OCI-LY7 (cell line): ENCODE results near the gene CASP9. TPM values are rescaled to one million over a fixed set of nuclear protein-coding genes. Genes with fewer than 3 reads are reported as not detected.

Experiments used
- Bru-seq: library from RNA; stranded (reverse); fragments of 400-500 nt; gene quantifications from one replicate; lab custom pipeline; 2021; lab: Mats Ljungman, UMichigan
- BruChase-seq, 2 experiments: library from RNA; stranded (reverse); fragments of 400-500 nt; gene quantifications; one replicate each; lab custom pipeline; 2021; lab: Mats Ljungman, UMichigan
- BruUV-seq: library from RNA; stranded (reverse); fragments of 400-500 nt; replicated peaks from 2 replicates; lab custom pipeline; 2021; lab: Mats Ljungman, UMichigan
- CTCF ChIA-PET: fragments of 300-600 bp; sonication (Branson Sonifier 250); formaldehyde crosslinking; loops from one replicate; lab custom pipeline; 2022; ENCODE audit warnings: antibody characterized with exemption; ENCODE audit not compliant: unreplicated experiment; lab: Charles Lee
- POLR2A ChIA-PET: fragments of 300-600 bp; sonication (Branson Sonifier 250); formaldehyde crosslinking; loops from one replicate; lab custom pipeline; 2022; ENCODE audit warnings: antibody characterized with exemption; lab: Charles Lee
- DNase-seq: peaks from one replicate; pipeline ENCODE4 v3.0.0-alpha.2; 2015; ENCODE audit warnings: low spot score
- H2AFZ ChIP-seq: fragments of 200-600 bp; sonication (generic), shearing (Covaris generic); 2 replicates; pipeline ENCODE4 v1.6.1; 2014; ENCODE audit warnings: mild to moderate bottlenecking, antibody characterized with exemption, low read length, moderate library complexity
- H3K27ac ChIP-seq: fragments of 200-600 bp; sonication (generic); 2 replicates; pipeline ENCODE4 v1.5.1; 2014; ENCODE audit warnings: mixed run types, low read depth, mild to moderate bottlenecking, moderate library complexity, low read length, inconsistent platforms; ENCODE audit not compliant: poor library complexity, severe bottlenecking
- H3K36me3 ChIP-seq: fragments of 200-600 bp; sonication (generic); 2 replicates; pipeline ENCODE4 v1.6.1; 2014; ENCODE audit warnings: mild to moderate bottlenecking, antibody characterized with exemption, low read length, moderate library complexity, mixed read lengths; ENCODE audit not compliant: insufficient read depth
- H3K4me1 ChIP-seq: fragments of 200-600 bp; sonication (generic); 2 replicates; pipeline ENCODE4 v1.5.1; 2014; ENCODE audit warnings: mild to moderate bottlenecking, low read length; ENCODE audit not compliant: insufficient read depth, poor library complexity, severe bottlenecking
- H3K4me2 ChIP-seq: fragments of 200-600 bp; sonication (generic); 2 replicates; pipeline ENCODE4 v1.6.1; 2014; ENCODE audit warnings: mild to moderate bottlenecking, low read length
- H3K4me3 ChIP-seq: fragments of 200-600 bp; sonication (generic); 2 replicates; pipeline ENCODE4 v1.5.1; 2014; ENCODE audit warnings: mild to moderate bottlenecking, low read depth, low read length; ENCODE audit not compliant: poor library complexity, severe bottlenecking
- H3K79me2 ChIP-seq: fragments of 200-600 bp; sonication (generic); 2 replicates; pipeline ENCODE4 v1.6.1; 2016; ENCODE audit warnings: low read depth, mild to moderate bottlenecking, low read length, moderate library complexity, mixed read lengths; ENCODE audit not compliant: insufficient read depth
- H3K9me2 ChIP-seq: fragments of 200-600 bp; sonication (generic); 2 replicates; pipeline ENCODE4 v1.6.1; 2016; ENCODE audit warnings: mild to moderate bottlenecking, low read length, mixed read lengths; ENCODE audit not compliant: insufficient read depth
- H3K9me3 ChIP-seq: fragments of 200-600 bp; sonication (generic); 2 replicates; pipeline ENCODE4 v1.6.1; 2014; ENCODE audit warnings: mild to moderate bottlenecking, mixed run types, low read length, mixed read lengths
- H4K20me1 ChIP-seq: fragments of 200-600 bp; sonication (generic); 2 replicates; pipeline ENCODE4 v1.6.1; 2014; ENCODE audit warnings: mild to moderate bottlenecking, antibody characterized with exemption, low read length, moderate library complexity, mixed read lengths; ENCODE audit not compliant: insufficient read depth
- EZH2phosphoT487 ChIP-seq: fragments of 200-600 bp; sonication (generic); IDR thresholded peaks from 2 replicates; pipeline ENCODE4 v1.6.1; 2018; ENCODE audit warnings: low read depth, borderline replicate concordance, mild to moderate bottlenecking, mixed run types, antibody characterized with exemption, low read length, moderate library complexity, mixed read lengths
- intact Hi-C: fragments of 100-400 bp; cut with micrococcal nuclease; formaldehyde crosslinking; loops from one replicate; pipeline ENCODE4 v1.10.0; 2022; ENCODE audit not compliant: unreplicated experiment
- long read RNA-seq: library from polyadenylated mRNA; stranded (forward); transcript quantifications from one replicate; pipeline ENCODE4 v2.0.0, GENCODE V29; 2022
- total RNA-seq, 2 experiments: library from RNA; depleted of rRNA in 1 of 2; stranded (reverse); fragments of >200 nt in 1 of 2; shearing (Covaris generic) in 1 of 2; gene quantifications; 2 replicates each; pipeline ENCODE4 v1.2.3, GENCODE V29; 2014 to 2022
- TF ChIP-seq, protein P1 (sequence below): fragments of 200-600 bp; sonication (generic); conservative IDR thresholded peaks from 2 replicates; pipeline ENCODE4 v1.5.1; 2014; ENCODE audit warnings: mild to moderate bottlenecking, antibody characterized with exemption, low read length, moderate library complexity, mixed read lengths

CASP9 gene
- total RNA-seq (2014; rRNA removed; shearing (Covaris generic)) (14.5 and 20.8 TPM in 2 replicates), total RNA-seq (2022) (17.3 and 17.6 TPM in 2 replicates), Bru-seq, nascent RNA (percentile 49 among the genes with signal in this experiment), BruChase-seq, experiment 1, labeled RNA remaining after a 6-hour chase (percentile 54 among the genes with signal in this experiment), BruChase-seq, experiment 2, labeled RNA remaining after a 2-hour chase (percentile 55 among the genes with signal in this experiment)
- long read RNA-seq, transcript CASP9-201 (9 exons, 2,019 nt) = major isoform, 42 of 51 reads
- long read RNA-seq, partial matches to known transcripts = 0 of 51 reads
- long read RNA-seq, other reads (novel, unspliced or antisense) = 7 of 51 reads

DNA sequence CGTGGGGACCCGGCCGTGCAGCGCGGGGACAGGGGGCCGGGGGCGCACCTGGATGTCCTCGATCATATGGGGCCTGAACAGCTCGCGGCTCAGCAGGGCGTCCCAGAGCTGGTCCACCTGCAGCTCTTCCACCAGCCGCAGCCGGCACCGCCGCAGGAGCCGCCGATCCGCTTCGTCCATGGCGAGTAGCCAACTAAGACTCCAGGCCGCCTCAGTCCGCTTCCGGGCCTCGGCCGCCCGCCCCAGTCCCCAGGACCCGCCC lies at the start of gene CASP9:
Gene CASP9 (minus strand): TSS at position 195 of the 262 bp plus-strand sequence. CDS start 15 bp downstream, at position 180.
- TF ChIP-seq, protein P1, sequence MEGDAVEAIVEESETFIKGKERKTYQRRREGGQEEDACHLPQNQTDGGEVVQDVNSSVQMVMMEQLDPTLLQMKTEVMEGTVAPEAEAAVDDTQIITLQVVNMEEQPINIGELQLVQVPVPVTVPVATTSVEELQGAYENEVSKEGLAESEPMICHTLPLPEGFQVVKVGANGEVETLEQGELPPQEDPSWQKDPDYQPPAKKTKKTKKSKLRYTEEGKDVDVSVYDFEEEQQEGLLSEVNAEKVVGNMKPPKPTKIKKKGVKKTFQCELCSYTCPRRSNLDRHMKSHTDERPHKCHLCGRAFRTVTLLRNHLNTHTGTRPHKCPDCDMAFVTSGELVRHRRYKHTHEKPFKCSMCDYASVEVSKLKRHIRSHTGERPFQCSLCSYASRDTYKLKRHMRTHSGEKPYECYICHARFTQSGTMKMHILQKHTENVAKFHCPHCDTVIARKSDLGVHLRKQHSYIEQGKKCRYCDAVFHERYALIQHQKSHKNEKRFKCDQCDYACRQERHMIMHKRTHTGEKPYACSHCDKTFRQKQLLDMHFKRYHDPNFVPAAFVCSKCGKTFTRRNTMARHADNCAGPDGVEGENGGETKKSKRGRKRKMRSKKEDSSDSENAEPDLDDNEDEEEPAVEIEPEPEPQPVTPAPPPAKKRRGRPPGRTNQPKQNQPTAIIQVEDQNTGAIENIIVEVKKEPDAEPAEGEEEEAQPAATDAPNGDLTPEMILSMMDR = no peak
- no peak for TF ChIP-seq EZH2phosphoT487
- H3K27ac ChIP-seq = peak within 1 kb of the TSS; percentile 62
- POLR2A ChIA-PET = no interaction called here
- H3K4me3 ChIP-seq = peak within 1 kb of the TSS; percentile 83
- no peaks in the 10 kb centered on the region for H3K9me3 ChIP-seq
- H4K20me1 ChIP-seq = no peaks in the 10 kb centered on the region
- CTCF ChIA-PET = no interaction called here
- BruUV-seq = no TSS peak
- no peak for DNase-seq
- no peaks in the 10 kb centered on the region for H3K9me2 ChIP-seq
- peak within 1 kb of the TSS; percentile 99 for H3K4me2 ChIP-seq
- peaks cover 22% of the 10 kb centered on the region for H3K4me1 ChIP-seq
- H3K79me2 ChIP-seq = peaks cover 21% of the 10 kb centered on the region; the same call in 1 of the 2 replicates
- H3K36me3 ChIP-seq = no peaks in the 10 kb centered on the region
- intact Hi-C loops = no loop called here
- H2AFZ ChIP-seq = peak within 1 kb of the TSS; percentile 55; the same call in 1 of the 2 replicates

DNA sequence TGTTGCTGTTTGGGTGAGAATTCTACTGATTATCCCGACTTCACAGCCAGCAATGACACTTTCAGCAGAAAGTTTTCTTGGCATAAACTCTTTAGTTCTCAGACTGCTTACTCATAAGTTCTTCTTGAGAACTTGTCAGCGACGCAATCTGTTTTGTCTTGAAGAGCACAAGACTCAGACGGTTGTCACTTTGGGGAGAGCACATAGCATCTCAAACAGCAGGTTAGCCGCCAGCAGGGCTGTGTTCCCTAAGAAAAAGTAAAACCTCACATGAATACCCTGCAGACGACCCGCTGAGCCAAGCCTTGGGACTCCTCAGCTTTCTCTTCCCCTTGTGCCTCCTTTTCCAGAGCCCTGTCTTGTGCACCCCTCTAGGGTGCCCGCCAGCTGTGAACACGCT lies 49.5 kb upstream of the CASP9 start:
- Histone ChIP-seq H2AFZ (no peak overlapping the region), H3K36me3 (peaks cover 23% of the 10 kb centered on the region), H3K9me2 (no peaks in the 10 kb centered on the region), H3K4me1 (peaks cover 44% of the 10 kb centered on the region), H3K79me2 (no peaks in the 10 kb centered on the region), H3K4me2 (peak overlapping the region; percentile 77; the same call in 1 of the 2 replicates), H4K20me1 (no peaks in the 10 kb centered on the region), H3K9me3 (no peaks in the 10 kb centered on the region), H3K4me3 (no peak overlapping the region), H3K27ac (peak overlapping the region; percentile 25)
- no TSS peak for BruUV-seq
- POLR2A ChIA-PET = interaction anchor here (0.7 to 0.9 kb wide), 2 partner anchors 15 to 26 kb away, joined by 3 read pairs; no protein-coding TSS in a partner anchor
- no peak for TF ChIP-seq EZH2phosphoT487
- TF ChIP-seq, protein P1 = no peak
- no peak for DNase-seq
- CTCF ChIA-PET = no interaction called here
- intact Hi-C loops = no loop called here

DNA sequence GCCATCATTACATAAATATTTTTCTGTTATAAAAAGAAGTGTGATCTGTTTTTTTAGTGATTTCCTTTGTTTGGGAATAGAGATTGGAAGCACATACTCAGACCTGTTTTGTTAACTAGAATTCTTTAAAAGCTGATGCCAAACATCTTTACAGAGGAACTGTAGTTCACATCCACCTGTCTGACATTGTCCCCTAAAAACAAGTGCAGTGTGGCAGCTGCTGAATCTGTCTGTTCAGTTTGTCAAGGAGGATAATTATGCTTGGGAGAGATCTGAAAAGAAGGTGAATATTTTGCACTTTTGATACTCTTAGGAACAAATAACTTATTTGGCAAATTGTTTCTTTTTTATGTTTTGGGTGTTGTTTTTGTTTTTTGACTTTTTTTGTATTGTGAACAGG lies 47.3 kb upstream of the CASP9 start:
- BruUV-seq = no TSS peak
- H3K4me3 ChIP-seq = peak overlapping the region; percentile 51
- H3K27ac ChIP-seq = peak overlapping the region; percentile 94

More for the DNA sequence above, 47.3 kb upstream of the CASP9 start:
- CTCF ChIA-PET = no interaction called here
- H3K79me2 ChIP-seq = no peaks in the 10 kb centered on the region
- no peaks in the 10 kb centered on the region for H3K9me3 ChIP-seq
- H4K20me1 ChIP-seq = no peaks in the 10 kb centered on the region
- H3K9me2 ChIP-seq = no peaks in the 10 kb centered on the region
- intact Hi-C loops = loop anchor here (1.0 kb wide), 1 partner anchor 47 kb away; no protein-coding TSS in a partner anchor
- POLR2A ChIA-PET = interaction anchor here (0.6 to 2.0 kb wide), 7 partner anchors 10 to 878 kb away, joined by 3 to 11 read pairs (median 5); no protein-coding TSS in a partner anchor
- H3K36me3 ChIP-seq = peaks cover 45% of the 10 kb centered on the region
- peak; percentile 55 for DNase-seq
- TF ChIP-seq, protein P1 = no peak
- no peak for TF ChIP-seq EZH2phosphoT487
- H3K4me2 ChIP-seq = peak overlapping the region; percentile 77
- peak overlapping the region; percentile 32; the same call in 1 of the 2 replicates for H2AFZ ChIP-seq
- H3K4me1 ChIP-seq = peaks cover 39% of the 10 kb centered on the region
